Mucosa of gallbladder (tissue), 1 donor: ENCODE results near the gene ANGEL2. TPM values are rescaled to one million over a fixed set of nuclear protein-coding genes. Genes with fewer than 3 reads are reported as not detected.

Experiments
- DNase-seq: peaks from one replicate; pipeline ENCODE4 v3.0.0-alpha.2; 2020; ENCODE audit warnings: low spot score
- total RNA-seq: library from RNA; stranded (reverse); gene quantifications from one replicate; pipeline ENCODE4 v1.2.1, GENCODE V29; 2021
- donor health status: DM: no; HTN: no; CAD: no.

Gene ANGEL2
- total RNA-seq, 1 donor from 2014 or later, result 30.0 TPM

GRCh38 chr1:212951126-212951946, 64.3 kb downstream of the ANGEL2 start:
- DNase-seq, result no peak

DNA sequence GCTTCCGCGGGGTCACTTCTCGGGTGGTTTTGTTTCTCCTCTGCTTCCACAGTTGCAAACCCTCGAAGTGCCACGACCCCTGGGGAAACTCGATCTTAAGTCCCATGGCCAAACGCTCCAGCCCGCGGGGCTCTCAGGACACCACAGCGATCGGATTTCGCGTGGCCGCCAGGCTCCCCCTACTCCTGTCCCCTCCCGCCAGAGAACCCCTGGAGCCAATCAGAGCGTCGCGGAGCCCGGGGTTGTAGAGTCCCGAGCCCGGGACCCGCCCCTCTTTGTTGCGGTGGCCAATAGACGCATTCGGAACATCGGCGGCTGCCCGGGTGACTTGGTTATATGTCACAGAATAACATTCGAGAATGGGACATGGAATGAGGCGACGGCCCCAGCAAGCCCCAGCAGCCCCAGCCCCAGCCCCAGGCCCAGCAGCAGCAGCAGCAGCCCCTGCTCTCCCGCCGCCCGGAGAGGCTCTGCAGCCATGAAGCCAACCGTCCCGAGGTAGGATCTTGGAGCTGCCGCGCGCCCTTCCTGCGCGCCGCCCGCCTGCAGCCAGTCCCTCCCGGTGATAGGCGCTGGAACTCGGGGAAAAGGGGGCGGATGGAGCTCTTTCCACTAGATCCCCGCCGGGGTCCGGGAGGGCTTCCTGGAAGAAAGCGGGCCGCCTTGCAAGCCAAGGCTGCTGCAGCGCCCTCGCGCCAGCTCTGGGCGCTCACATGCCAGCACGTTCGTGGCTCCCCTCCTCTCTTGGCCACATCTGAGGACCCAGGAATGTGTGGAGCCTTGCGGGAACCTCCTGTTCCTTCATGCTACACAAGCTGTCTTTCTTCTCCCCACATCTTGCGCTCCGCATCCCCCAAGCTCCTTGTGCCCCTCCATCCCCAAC, 65.2 kb downstream of the ANGEL2 start, which contains the start of gene VASH2:
Gene VASH2 (plus strand): TSS at position 299 of the 883 bp plus-strand sequence. CDS start 1,002 bp downstream, outside the sequence.
- peak; percentile 82 for DNase-seq

- no peak for DNase-seq
Observed at GRCh38 chr1:212949771-212950170, 65.9 kb downstream of the ANGEL2 start.

- DNase-seq, result no peak
Observed at GRCh38 chr1:212946872-212947271, 68.8 kb downstream of the ANGEL2 start.

- no peak for DNase-seq
Observed at GRCh38 chr1:212945463-212946160, 70.1 kb downstream of the ANGEL2 start.

DNA sequence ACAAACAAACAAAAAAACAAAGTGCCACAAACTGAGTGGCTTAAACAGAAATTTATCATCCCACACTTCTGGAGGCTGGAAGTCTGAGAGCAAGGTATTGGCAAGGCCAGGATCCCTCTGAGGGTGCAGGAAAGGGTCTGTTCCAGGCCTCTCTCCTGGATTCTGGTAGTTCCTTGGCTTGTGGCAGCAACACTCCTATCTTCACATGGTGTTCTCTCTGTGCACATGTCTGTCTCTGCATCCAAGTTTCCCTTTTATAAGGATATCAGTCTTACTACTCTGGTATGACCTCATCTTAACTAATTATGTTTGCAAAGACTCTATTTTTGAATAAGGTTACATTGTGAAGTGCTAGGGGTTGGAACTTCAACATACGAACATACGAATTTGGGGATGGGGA, 70.6 kb downstream of the ANGEL2 start:
- no peak for DNase-seq

DNA sequence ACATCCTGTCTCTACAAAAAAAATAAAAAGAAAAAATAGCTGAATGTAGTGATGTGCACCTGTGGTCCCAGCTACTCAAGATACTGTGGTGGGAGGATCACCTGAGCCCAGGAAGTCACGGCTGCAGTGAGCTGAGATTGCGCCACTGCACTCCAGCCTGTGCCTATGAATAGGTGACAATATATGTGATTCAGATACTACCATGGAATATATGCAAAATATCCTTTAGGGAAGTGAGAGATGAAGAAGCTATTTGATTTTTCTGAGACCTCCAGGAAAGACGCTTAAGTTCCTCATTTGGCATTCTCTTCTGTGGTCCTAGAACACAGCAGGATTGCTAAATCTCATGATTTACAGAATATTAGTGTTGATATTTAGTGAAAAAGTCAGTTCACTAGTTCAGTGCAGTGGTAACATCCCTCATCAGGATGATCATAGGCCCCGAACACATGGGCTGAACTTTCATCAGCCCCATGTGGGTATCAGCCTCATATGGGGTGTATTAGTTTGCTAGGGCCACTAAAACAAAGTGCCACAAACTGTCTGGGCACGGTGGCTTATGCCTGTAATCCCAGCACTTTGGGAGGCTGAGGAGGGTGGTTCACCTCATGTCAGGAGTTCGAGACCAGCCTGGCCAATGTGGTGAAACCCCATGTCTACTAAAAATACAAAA, 71.3 kb downstream of the ANGEL2 start:
- no peak for DNase-seq

GRCh38 chr1:212943393-212943710, 72.3 kb downstream of the ANGEL2 start:
- no peak for DNase-seq

DNA sequence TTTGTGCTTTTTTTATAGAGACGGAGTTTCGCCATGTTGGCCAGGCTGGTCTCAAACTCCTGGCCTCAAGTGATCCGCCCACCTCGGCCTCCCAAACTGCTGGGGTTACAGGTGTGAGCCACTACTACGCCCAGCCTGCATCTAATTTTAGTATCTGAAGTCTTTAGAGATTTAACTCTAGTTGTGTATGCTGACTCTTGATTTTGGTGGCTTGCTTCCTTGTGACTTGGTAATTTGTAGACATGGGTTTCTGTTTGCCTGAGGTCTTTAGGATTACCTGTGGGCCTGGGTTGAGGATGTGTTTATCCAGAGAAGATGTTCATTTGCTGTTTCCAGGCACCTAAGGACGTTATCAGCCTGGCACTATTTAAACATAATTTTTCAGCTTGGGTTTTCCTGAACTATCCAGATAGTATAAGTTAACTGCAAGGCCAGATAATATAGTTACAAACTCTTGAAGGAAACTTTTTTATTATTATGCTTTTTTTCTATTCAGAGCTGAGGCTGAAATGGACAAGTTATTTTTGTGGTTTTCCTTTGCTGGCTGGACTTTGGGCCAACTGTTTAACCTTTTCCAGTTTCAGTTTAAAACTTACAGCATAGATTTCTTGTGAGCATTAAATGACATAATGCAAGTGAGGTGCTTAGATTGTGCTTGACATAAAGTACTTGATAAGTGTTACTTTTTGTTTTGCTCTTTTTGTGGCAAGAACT, 72.8 kb downstream of the ANGEL2 start:
- no peak for DNase-seq

Other genes starting within 250 kb of the ANGEL2 start
- 29.7 TPM for gene NSL1, start 224.1 kb downstream of the ANGEL2 start, total RNA-seq
- gene TATDN3, start 224.0 kb downstream of the ANGEL2 start, total RNA-seq, result 10.1 TPM
- 0.60 TPM for gene SPATA45, start 168.2 kb downstream of the ANGEL2 start, total RNA-seq
- 9.4 TPM for gene FLVCR1, start 157.6 kb downstream of the ANGEL2 start, total RNA-seq
- 0.92 TPM for gene VASH2, start 65.3 kb downstream of the ANGEL2 start, total RNA-seq
- gene RPS6KC1, start 35.4 kb upstream of the ANGEL2 start, total RNA-seq, result 16.1 TPM